Nephron (organoid): ENCODE measurements around the gene KCNQ5.

ENCODE experiments used
- H3K27ac Mint-ChIP-seq, 3 experiments: 2 replicates each; pipeline ENCODE4 v1.8.0; 2020; ENCODE audit warnings: mixed read lengths in 3 of 3, mild to moderate bottlenecking in 2 of 3, moderate library complexity in 1 of 3
- H3K27me3 Mint-ChIP-seq: 2 replicates; pipeline ENCODE4 v1.8.0; 2021; ENCODE audit warnings: low read depth, mild to moderate bottlenecking, moderate library complexity, mixed read lengths
- H3K36me3 Mint-ChIP-seq: 2 replicates; pipeline ENCODE4 v1.8.0; 2020; ENCODE audit warnings: low read depth, mixed read lengths
- H3K4me1 Mint-ChIP-seq: 2 replicates; pipeline ENCODE4 v1.8.0; 2020; ENCODE audit warnings: mixed read lengths
- H3K4me3 Mint-ChIP-seq, 3 experiments: 2 replicates each; pipeline ENCODE4 v1.8.0; 2020; ENCODE audit warnings: mild to moderate bottlenecking in 3 of 3, mixed read lengths in 3 of 3, moderate library complexity in 2 of 3
- H3K9me3 Mint-ChIP-seq: 2 replicates; pipeline ENCODE4 v1.8.0; 2020; ENCODE audit warnings: mixed read lengths
- CTCF ChIP-seq, 3 experiments: fragments of 200-600 bp; sonication (generic); IDR thresholded peaks; one replicate each; pipeline ENCODE4 v1.5.0; 2021; ENCODE audit warnings: antibody characterized with exemption in 3 of 3; ENCODE audit not compliant: unreplicated experiment in 3 of 3

The KCNQ5 gene

DNA sequence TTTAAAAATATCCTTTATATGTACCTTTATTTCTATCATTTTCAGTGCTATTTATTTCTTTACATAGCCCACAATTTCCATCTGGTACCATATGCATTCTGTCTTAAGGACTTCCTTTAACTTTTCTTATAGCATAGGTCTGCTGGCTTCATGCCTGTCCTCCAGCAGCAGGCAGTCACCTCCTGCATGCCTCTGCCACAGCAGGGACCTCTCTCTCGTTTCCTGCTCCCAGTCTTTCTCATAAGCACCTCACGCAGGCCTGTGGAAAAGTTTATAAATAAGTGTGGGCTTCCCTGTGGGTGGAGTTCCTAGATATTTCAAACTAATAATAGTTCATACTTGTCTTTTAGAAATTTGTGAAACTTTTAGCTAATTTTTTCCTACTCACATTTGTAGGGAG is 133.9 kb downstream of the KCNQ5 start:
- Mint-ChIP-seq H3K9me3 (no peaks in the 10 kb centered on the region), H3K4me1 (peaks cover 15% of the 10 kb centered on the region), H3K27ac (no peak overlapping the region), H3K4me3 (no peak overlapping the region), H3K27me3 (no peaks in the 10 kb centered on the region), H3K36me3 (no peaks in the 10 kb centered on the region)
- TF ChIP-seq CTCF (IDR thresholded peaks at IDR 0.05; ENCODE audit: unreplicated experiment in 3 of 3): no peak

DNA sequence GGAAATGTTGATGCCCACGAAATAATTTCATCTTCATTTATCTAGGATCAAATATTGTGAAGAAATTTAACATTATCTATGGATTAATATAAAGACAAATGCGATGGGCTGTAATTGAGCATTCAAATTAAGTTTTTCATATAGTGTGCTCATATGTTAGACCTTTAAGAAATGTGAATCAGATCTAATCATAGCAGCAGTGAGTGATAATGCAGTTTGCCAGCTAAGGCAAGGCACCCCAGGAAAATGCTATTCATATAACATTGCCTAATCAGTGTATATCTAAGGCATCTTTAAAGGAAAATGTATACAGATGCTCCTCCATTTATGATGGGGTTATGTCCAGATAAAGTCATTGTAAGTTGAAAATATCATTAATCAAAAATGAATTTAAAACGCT is 135.2 kb downstream of the KCNQ5 start:
- Mint-ChIP-seq H3K9me3 (no peaks in the 10 kb centered on the region), H3K4me1 (peaks cover 16% of the 10 kb centered on the region), H3K4me3 (no peak overlapping the region), H3K27me3 (no peaks in the 10 kb centered on the region), H3K36me3 (no peaks in the 10 kb centered on the region), H3K27ac (no peak overlapping the region)
- TF ChIP-seq CTCF (IDR thresholded peaks at IDR 0.05; ENCODE audit: unreplicated experiment in 3 of 3): no peak

- Mint-ChIP-seq H3K27ac (no peak overlapping the region), H3K27me3 (no peaks in the 10 kb centered on the region), H3K9me3 (no peaks in the 10 kb centered on the region), H3K36me3 (no peaks in the 10 kb centered on the region), H3K4me1 (peaks cover 16% of the 10 kb centered on the region), H3K4me3 (no peak overlapping the region)
- TF ChIP-seq CTCF (IDR thresholded peaks at IDR 0.05; ENCODE audit: unreplicated experiment in 3 of 3): no peak
These were observed 136.1 kb downstream of the KCNQ5 start for GRCh38 chr6:72757926-72758325.

DNA sequence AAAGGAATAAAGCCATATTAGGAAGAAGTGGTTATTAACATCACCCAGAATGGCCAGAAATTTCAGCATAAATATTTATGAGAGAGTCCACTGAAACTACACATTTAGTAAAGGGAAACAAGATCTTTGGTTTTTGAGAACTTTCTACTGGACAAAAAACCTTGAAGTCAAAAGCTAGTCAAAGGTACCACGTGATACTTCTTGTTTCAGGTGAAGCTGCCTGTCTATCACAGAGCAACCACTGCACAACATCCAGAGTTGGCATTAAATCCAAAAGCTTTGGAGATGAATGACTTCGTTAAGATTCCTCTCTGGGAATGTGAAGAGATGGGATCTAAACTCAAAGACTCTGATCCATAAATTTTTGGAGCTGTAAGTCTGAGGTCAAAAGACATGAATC is 137.0 kb downstream of the KCNQ5 start:
- H3K4me1 Mint-ChIP-seq: peaks cover 16% of the 10 kb centered on the region
- no peak overlapping the region for H3K4me3 Mint-ChIP-seq
- no peak for TF ChIP-seq CTCF (IDR thresholded peaks at IDR 0.05; ENCODE audit: unreplicated experiment in 3 of 3)
- H3K27ac Mint-ChIP-seq: no peak overlapping the region
- no peaks in the 10 kb centered on the region for H3K36me3 Mint-ChIP-seq
- H3K9me3 Mint-ChIP-seq: no peaks in the 10 kb centered on the region
- no peaks in the 10 kb centered on the region for H3K27me3 Mint-ChIP-seq

- Mint-ChIP-seq H3K36me3 (no peaks in the 10 kb centered on the region), H3K27me3 (no peaks in the 10 kb centered on the region), H3K4me1 (peaks cover 16% of the 10 kb centered on the region), H3K9me3 (no peaks in the 10 kb centered on the region), H3K4me3 (peak overlapping the region in 1 of 3 experiments; percentile 20), H3K27ac (peak overlapping the region in 2 of 3 experiments; percentile 68 to 78)
- TF ChIP-seq CTCF (IDR thresholded peaks at IDR 0.05; ENCODE audit: unreplicated experiment in 3 of 3): no peak
These were observed 138.4 kb downstream of the KCNQ5 start for GRCh38 chr6:72760114-72760793.

- Mint-ChIP-seq H3K27ac (no peak overlapping the region), H3K9me3 (no peaks in the 10 kb centered on the region), H3K36me3 (no peaks in the 10 kb centered on the region), H3K4me1 (peaks cover 16% of the 10 kb centered on the region), H3K4me3 (no peak overlapping the region), H3K27me3 (no peaks in the 10 kb centered on the region)
- no peak for TF ChIP-seq CTCF (IDR thresholded peaks at IDR 0.05; ENCODE audit: unreplicated experiment in 3 of 3)
These were observed 139.9 kb downstream of the KCNQ5 start for GRCh38 chr6:72761761-72762160.
